HG03439 (cell line): ENCODE results near the gene DPP6.

Experiments used
- ATAC-seq: cut with Tn5 transposase; IDR thresholded peaks from one replicate; pipeline ENCODE4 v1.9.1; 2021; ENCODE audit warnings: mild to moderate bottlenecking, moderate library complexity; ENCODE audit not compliant: unreplicated experiment

Gene DPP6

GRCh38 chr7:154844955-154845354 lies 792.8 kb downstream of the DPP6 start:
- no peak for ATAC-seq

DNA sequence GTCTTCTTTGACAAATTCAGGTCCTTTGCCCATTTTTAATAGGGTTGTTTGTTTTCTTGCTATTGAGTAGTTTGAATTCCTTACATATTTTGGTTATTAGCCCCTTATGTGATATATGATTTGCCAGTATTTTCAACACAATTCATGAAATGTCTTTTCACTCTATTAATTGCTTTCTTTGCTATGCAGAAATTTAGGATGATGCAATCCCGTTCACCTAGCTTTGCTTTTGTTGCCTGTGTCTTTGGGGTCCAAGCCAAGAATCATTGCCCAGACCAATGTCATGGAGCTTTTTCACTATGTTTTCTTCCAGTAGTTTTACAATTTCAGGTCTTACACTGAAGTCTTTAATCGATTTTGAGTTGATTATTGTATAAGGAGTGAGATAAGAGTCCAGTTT lies 796.3 kb downstream of the DPP6 start:
- ATAC-seq = no peak

DNA sequence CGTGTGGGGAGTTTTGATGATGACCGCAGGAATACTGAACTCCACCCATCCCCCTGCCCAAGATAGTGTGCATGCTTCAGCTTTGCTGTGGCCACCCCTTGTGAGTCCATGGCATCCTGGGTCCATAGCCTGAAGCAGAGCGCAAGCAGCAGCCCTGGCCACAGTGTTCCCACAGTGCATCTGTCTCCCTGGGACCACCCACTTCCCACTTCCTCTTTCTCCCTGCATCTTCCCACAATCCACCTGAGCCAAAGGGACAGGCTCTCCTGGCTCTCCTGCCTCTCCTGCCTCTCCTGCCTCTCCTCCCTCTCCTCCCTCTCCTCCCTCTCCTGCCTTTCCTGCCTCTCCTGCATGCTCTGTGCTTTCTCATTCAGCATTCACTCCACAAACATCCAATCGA lies 800.0 kb downstream of the DPP6 start:
- no peak for ATAC-seq

- ATAC-seq = no peak
Observed at GRCh38 chr7:154853063-154853726, 801.0 kb downstream of the DPP6 start.

DNA sequence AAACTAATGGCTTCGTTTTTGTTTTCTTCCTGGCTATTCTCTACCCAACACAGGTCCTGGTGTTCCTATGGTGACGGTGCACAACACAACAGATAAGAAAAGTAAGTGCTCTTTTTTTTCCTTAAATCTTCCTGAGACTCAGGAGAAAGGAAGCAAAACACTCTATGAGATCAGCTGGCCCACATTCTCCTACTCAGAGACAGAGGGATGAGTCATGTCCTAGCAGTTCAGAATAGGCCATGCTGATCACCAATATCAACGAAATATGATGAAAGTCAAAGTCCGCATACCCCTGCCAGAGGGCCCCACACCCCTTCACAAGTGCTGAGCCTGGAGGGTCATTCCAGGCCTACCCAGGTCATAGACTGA lies 801.5 kb downstream of the DPP6 start:
- ATAC-seq = no peak

GRCh38 chr7:154854836-154855235 lies 802.6 kb downstream of the DPP6 start:
- ATAC-seq = no peak

- ATAC-seq = no peak
Observed at GRCh38 chr7:154855366-154855765, 803.2 kb downstream of the DPP6 start.

GRCh38 chr7:154856733-154857132 lies 804.5 kb downstream of the DPP6 start:
- ATAC-seq = no peak

DNA sequence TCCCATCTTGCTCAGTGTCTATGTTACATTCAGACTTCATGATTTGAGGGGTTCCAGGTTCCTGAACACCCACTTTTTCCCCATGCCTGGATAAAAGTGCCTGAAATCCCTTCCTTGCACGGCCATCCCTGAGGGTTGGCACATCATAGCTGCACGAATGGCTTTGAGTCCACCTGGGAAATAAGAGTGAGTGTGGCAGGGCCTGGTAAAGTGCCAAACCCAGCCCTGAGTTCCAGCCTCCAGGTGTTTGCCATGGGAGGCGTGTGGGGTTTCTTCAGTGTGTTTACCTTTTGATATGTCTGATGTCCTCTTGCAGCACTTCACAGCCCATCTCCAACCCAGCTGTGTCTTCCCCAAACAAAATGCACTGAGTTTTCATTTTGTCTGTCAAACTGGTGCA lies 805.0 kb downstream of the DPP6 start:
- ATAC-seq = no peak

GRCh38 chr7:154857728-154858681 lies 805.8 kb downstream of the DPP6 start:
- ATAC-seq = no peak

GRCh38 chr7:154858836-154859537 lies 806.8 kb downstream of the DPP6 start:
- ATAC-seq = no peak

GRCh38 chr7:154859747-154860620 lies 807.8 kb downstream of the DPP6 start:
- no peak for ATAC-seq

GRCh38 chr7:154860621-154861375 lies 808.6 kb downstream of the DPP6 start:
- no peak for ATAC-seq

GRCh38 chr7:154861589-154861988 lies 809.4 kb downstream of the DPP6 start:
- no peak for ATAC-seq

- no peak for ATAC-seq
Observed at GRCh38 chr7:154862153-154862791, 810.1 kb downstream of the DPP6 start.

DNA sequence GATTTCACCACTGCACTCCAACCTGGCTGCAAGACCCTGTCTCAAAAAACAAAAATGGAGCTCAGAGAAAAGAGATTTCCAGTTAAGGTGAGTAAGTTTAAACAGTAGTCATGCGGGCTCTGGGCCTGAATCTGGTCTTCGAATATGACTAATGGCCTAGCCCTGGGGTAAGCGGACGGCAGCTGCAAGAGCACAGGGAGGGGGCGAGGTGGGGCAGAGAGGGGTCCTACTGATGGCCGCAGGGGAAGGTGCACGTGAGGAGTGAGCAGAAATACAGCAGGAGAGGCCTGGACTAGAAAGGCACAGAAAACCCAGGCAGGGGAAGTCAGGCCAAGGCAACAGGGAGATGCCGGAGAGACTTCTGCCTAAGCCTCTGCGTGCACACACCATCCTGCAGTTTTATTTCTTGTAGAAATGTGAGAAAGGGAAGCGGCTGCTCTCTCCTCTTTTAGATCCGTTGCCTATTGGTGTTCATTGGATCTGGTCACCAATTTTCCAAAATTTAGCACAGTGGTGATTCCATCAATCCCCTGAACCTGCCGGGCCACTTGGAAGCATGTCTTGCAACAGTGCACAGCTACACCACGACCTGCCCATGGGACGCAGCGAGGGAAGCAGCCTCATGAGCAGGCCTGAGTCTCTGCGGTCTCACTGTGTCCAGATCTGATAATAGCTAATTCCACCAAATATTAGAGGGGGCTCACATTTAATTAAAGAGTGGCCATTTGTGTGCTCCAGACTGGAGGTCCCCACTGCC lies 811.7 kb downstream of the DPP6 start:
- ATAC-seq = no peak

DNA sequence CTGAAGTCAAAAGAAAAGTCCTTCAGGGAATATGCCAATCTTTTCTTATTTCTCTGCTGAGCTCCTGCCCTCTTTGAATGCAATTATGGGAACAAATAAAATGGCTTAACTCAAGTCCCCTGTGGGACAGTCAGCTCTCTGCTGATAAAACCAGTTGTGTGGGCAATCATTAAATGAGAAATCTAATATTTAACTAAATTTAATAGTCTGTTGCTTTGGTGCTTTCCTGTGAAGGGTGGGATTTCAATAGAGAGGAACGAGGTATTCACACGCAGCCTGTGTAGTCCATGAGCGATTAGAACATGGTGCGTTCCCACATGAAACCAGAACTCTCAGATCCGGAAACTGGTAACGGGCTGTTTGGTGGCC lies 812.3 kb downstream of the DPP6 start:
- ATAC-seq = no peak

- ATAC-seq = no peak
Observed at GRCh38 chr7:154865984-154866685, 813.9 kb downstream of the DPP6 start.
